H1 (cell line): ENCODE results near the gene ROGDI. TPM values are rescaled to one million over a fixed set of nuclear protein-coding genes. Genes with fewer than 3 reads are reported as not detected.

Source experiments
- BRCA1 ChIP-seq: IDR thresholded peaks from 2 replicates; pipeline ENCODE4 v1.6.1; 2012; ENCODE audit warnings: low read depth, low read length, improper control_type of control experiment
- CEBPB ChIP-seq: IDR thresholded peaks from 2 replicates; pipeline ENCODE4 v1.6.1; 2012; ENCODE audit warnings: low read depth, low read length
- CTBP2 ChIP-seq: IDR thresholded peaks from 2 replicates; pipeline ENCODE4 v1.7.0; 2011; ENCODE audit warnings: borderline replicate concordance, mild to moderate bottlenecking, moderate library complexity, mixed read lengths, low read length; ENCODE audit not compliant: insufficient read depth, insufficient read length
- GTF2F1 ChIP-seq: IDR thresholded peaks from 2 replicates; pipeline ENCODE4 v1.6.1; 2012; ENCODE audit warnings: low read depth, low read length, improper control_type of control experiment, borderline replicate concordance
- HDAC6 ChIP-seq: IDR thresholded peaks from one replicate; pipeline ENCODE4 v1.7.1; 2012; ENCODE audit warnings: low read depth, mild to moderate bottlenecking, inconsistent platforms, low read length, moderate library complexity
- JUN ChIP-seq: IDR thresholded peaks from 2 replicates; pipeline ENCODE4 v1.6.1; 2011; ENCODE audit warnings: low read depth, mild to moderate bottlenecking, improper control_type of control experiment, low read length
- KDM5A ChIP-seq: fragments of 200-600 bp; IDR thresholded peaks from 2 replicates; pipeline ENCODE4 v1.7.1; 2012; ENCODE audit warnings: mild to moderate bottlenecking, low read length, inconsistent platforms, mixed read lengths
- polyA plus RNA-seq, 7 experiments: library from polyadenylated mRNA; depleted of rRNA in 3 of 7; stranded (reverse) in 5 of 7; unstranded in 2 of 7; fragments of >200 nt in 5 of 7; fragments of 200-250 nt in 2 of 7; gene quantifications; 1 replicate in 5 of 7; 2 replicates in 1 of 7; 4 replicates in 1 of 7; pipeline versions ENCODE4 v1.2.1 to v1.2.3, GENCODE V29; 2011 to 2013; ENCODE audit warnings: missing spikeins in 2 of 7, mixed read lengths in 2 of 7
- small RNA-seq: library from polyadenylated mRNA; stranded (forward); fragments of <200 nt; extraction: miRNeasy Mini kit (QIAGEN cat#:217004); gene quantifications from one replicate; pipeline ENCODE3, GENCODE V24; 2013; ENCODE audit not compliant: insufficient read depth
- total RNA-seq: library from RNA; stranded (reverse); fragmentation: NEBNext Ultra II Directional; extraction: Animal tissue kit (Norgen Biotek cat#: 25700); gene quantifications from 2 replicates; pipeline ENCODE4 v1.2.1, GENCODE V29; 2021

Gene ROGDI
- total and polyA plus RNA-seq, 2 of the 8 experiments (the other 6 are each of a cell fraction or from before 2014, with no cell fraction given) = 27.4 to 68.4 TPM

- TF ChIP-seq CEBPB (no peak), BRCA1 (no peak), KDM5A (no peak), HDAC6 (no peak), JUN (no peak), CTBP2 (no peak), GTF2F1 (no peak)
Measured at GRCh38 chr16:4746991-4747574, 55.4 kb downstream of the ROGDI start (continued).

Small RNAs within 50 kb of the gene (small RNA-seq; reads per million reads assigned to genes)
- not detected for gene RF00017

Other genes starting within 250 kb of the ROGDI start
- 1.3 and 1.6 TPM in 2 replicates for gene C16orf96, start 246.3 kb downstream of the ROGDI start, total RNA-seq
- gene C16orf96, start 246.3 kb downstream of the ROGDI start, polyA plus RNA-seq (2011; rRNA removed) = 1.0 and 1.8 TPM in 2 replicates
- 52.2 and 62.0 TPM in 2 replicates for gene UBALD1, start 187.7 kb downstream of the ROGDI start, total RNA-seq
- gene UBALD1, start 187.7 kb downstream of the ROGDI start, polyA plus RNA-seq (2011; rRNA removed) = 28.6 and 48.9 TPM in 2 replicates
- 79.4 and 82.3 TPM in 2 replicates for gene MGRN1, start 177.8 kb downstream of the ROGDI start, total RNA-seq
- gene MGRN1, start 177.8 kb downstream of the ROGDI start, polyA plus RNA-seq (2011; rRNA removed) = 15.0 and 30.1 TPM in 2 replicates
- 34.8 and 41.3 TPM in 2 replicates for gene NUDT16L1, start 109.1 kb downstream of the ROGDI start, total RNA-seq
- gene NUDT16L1, start 109.1 kb downstream of the ROGDI start, polyA plus RNA-seq (2011; rRNA removed) = 77.3 and 112 TPM in 2 replicates
- 23.9 and 27.5 TPM in 2 replicates for gene ANKS3, start 68.4 kb downstream of the ROGDI start, total RNA-seq
- 15.5 and 23.9 TPM in 2 replicates for gene ANKS3, start 68.4 kb downstream of the ROGDI start, polyA plus RNA-seq (2011; rRNA removed)
- 0.17 TPM in 1 of 2 replicates, not detected in the other for gene DNAAF8, start 68.1 kb downstream of the ROGDI start, total RNA-seq
- 0.39 and 0.58 TPM in 2 replicates for gene DNAAF8, start 68.1 kb downstream of the ROGDI start, polyA plus RNA-seq (2011; rRNA removed)
- 10.4 and 13.4 TPM in 2 replicates for gene ZNF500, start 35.5 kb downstream of the ROGDI start, total RNA-seq
- gene ZNF500, start 35.5 kb downstream of the ROGDI start, polyA plus RNA-seq (2011; rRNA removed) = 10.3 and 11.8 TPM in 2 replicates
- not detected in 2 replicates for gene SEPTIN12, start 14.3 kb downstream of the ROGDI start, total RNA-seq
- gene SEPTIN12, start 14.3 kb downstream of the ROGDI start, polyA plus RNA-seq (2011; rRNA removed) = 0.08 and 0.24 TPM in 2 replicates
- not detected in 2 replicates for gene SMIM22, start 7.3 kb downstream of the ROGDI start, total RNA-seq
- gene SMIM22, start 7.3 kb downstream of the ROGDI start, polyA plus RNA-seq (2011; rRNA removed) = not detected in 2 replicates
- 115 and 120 TPM in 2 replicates for gene GLYR1, start 44.7 kb upstream of the ROGDI start, total RNA-seq
- 50.2 and 60.2 TPM in 2 replicates for gene GLYR1, start 44.7 kb upstream of the ROGDI start, polyA plus RNA-seq (2011; rRNA removed)
- gene UBN1, start 44.8 kb upstream of the ROGDI start, total RNA-seq = 37.0 and 37.6 TPM in 2 replicates
- 16.2 and 27.4 TPM in 2 replicates for gene UBN1, start 44.8 kb upstream of the ROGDI start, polyA plus RNA-seq (2011; rRNA removed)
- gene PPL, start 134.5 kb upstream of the ROGDI start, total RNA-seq = 28.8 and 29.5 TPM in 2 replicates
- gene PPL, start 134.5 kb upstream of the ROGDI start, polyA plus RNA-seq (2011; rRNA removed) = 11.3 and 15.8 TPM in 2 replicates
- 3.0 and 3.2 TPM in 2 replicates for gene SEC14L5, start 155.7 kb upstream of the ROGDI start, total RNA-seq
- 1.9 and 2.1 TPM in 2 replicates for gene SEC14L5, start 155.7 kb upstream of the ROGDI start, polyA plus RNA-seq (2011; rRNA removed)
- gene NAGPA, start 231.3 kb upstream of the ROGDI start, total RNA-seq = 13.2 and 13.6 TPM in 2 replicates
- 10.1 and 13.6 TPM in 2 replicates for gene NAGPA, start 231.3 kb upstream of the ROGDI start, polyA plus RNA-seq (2011; rRNA removed)